ENCODE data around the gene GLO1.

- TF ChIP-seq EP300 (IDR thresholded peaks at IDR 0.05) (no peak), CTCF (IDR thresholded peaks at IDR 0.05) (no peak), POLR2AphosphoS5 (IDR thresholded peaks at IDR 0.05) (no peak), POLR2A (IDR thresholded peaks at IDR 0.05) (no peak)
Observed at GRCh38 chr6:38686270-38687042, 16.5 kb downstream of the GLO1 start.
